GM12878 (cell line): ENCODE measurements around the gene ABHD2.

ENCODE experiments used
- CTCF ChIP-seq, 3 experiments: IDR thresholded peaks in 2 of 3; conservative IDR thresholded peaks in 1 of 3; 2 replicates each; pipeline ENCODE4 v1.5.1; 2011; ENCODE audit warnings: low read depth in 3 of 3, low read length in 3 of 3, mild to moderate bottlenecking in 3 of 3, control low read depth in 2 of 3, moderate library complexity in 2 of 3, inconsistent platforms in 1 of 3, mixed read lengths in 1 of 3; ENCODE audit not compliant: control insufficient read depth in 2 of 3, insufficient read depth in 1 of 3; ENCODE audit errors: extremely low read depth in 1 of 3
- EZH2 ChIP-seq: IDR thresholded peaks from 2 replicates; pipeline ENCODE4 v1.6.1; 2012; ENCODE audit warnings: low read depth, mild to moderate bottlenecking, control low read depth, inconsistent platforms, low read length, borderline replicate concordance; ENCODE audit not compliant: control insufficient read depth
- GABPA ChIP-seq: IDR thresholded peaks from 2 replicates; pipeline ENCODE4 v1.6.1; 2014; ENCODE audit warnings: antibody characterized with exemption, low read depth, mild to moderate bottlenecking, inconsistent platforms
- HDAC2 ChIP-seq: fragments of 200-600 bp; sonication (generic); IDR thresholded peaks from 2 replicates; pipeline ENCODE4 v1.6.1; 2017
- JUND ChIP-seq: IDR thresholded peaks from 2 replicates; pipeline ENCODE4 v1.6.1; 2012; ENCODE audit warnings: low read depth, mild to moderate bottlenecking, low read length, improper control_type of control experiment, moderate library complexity
- NRF1 ChIP-seq: conservative IDR thresholded peaks from 2 replicates; pipeline ENCODE4 v1.6.1; 2011; ENCODE audit warnings: mild to moderate bottlenecking, low read depth, low read length, improper control_type of control experiment
- POLR2A ChIP-seq: IDR thresholded peaks from 2 replicates; pipeline ENCODE4 v1.6.1; 2011; ENCODE audit warnings: low read depth, mild to moderate bottlenecking, low read length
- POLR2AphosphoS5 ChIP-seq: IDR thresholded peaks from 2 replicates; pipeline ENCODE4 v1.6.1; 2011; ENCODE audit warnings: mild to moderate bottlenecking, low read length, inconsistent platforms
- RAD21 ChIP-seq: IDR thresholded peaks from 2 replicates; pipeline ENCODE4 v1.6.1; 2011; ENCODE audit warnings: mild to moderate bottlenecking, low read depth, low read length, moderate library complexity; ENCODE audit not compliant: insufficient read depth
- SMC3 ChIP-seq: IDR thresholded peaks from 2 replicates; pipeline ENCODE4 v1.6.1; 2011; ENCODE audit warnings: low read length, improper control_type of control experiment, borderline replicate concordance
- SUZ12 ChIP-seq: fragments of 200-600 bp; sonication (generic); IDR thresholded peaks from one replicate; pipeline ENCODE4 v1.6.1; 2018; ENCODE audit warnings: antibody characterized with exemption, mild to moderate bottlenecking; ENCODE audit not compliant: unreplicated experiment
- TF ChIP-seq, protein P1 (sequence below): IDR thresholded peaks from 2 replicates; pipeline ENCODE4 v1.6.1; 2011; ENCODE audit warnings: low read depth, low read length, improper control_type of control experiment, borderline replicate concordance
- TF ChIP-seq, protein P2 (sequence below): IDR thresholded peaks from 2 replicates; pipeline ENCODE4 v1.6.1; 2011; ENCODE audit warnings: borderline replicate concordance, low read depth, mild to moderate bottlenecking, moderate library complexity, mixed read lengths, low read length; ENCODE audit not compliant: insufficient read depth; ENCODE audit errors: extremely low read length
- TF ChIP-seq, protein P3 (sequence below): IDR thresholded peaks from 2 replicates; pipeline ENCODE4 v1.6.1; 2012; ENCODE audit warnings: mild to moderate bottlenecking, low read depth, low read length

DNA sequence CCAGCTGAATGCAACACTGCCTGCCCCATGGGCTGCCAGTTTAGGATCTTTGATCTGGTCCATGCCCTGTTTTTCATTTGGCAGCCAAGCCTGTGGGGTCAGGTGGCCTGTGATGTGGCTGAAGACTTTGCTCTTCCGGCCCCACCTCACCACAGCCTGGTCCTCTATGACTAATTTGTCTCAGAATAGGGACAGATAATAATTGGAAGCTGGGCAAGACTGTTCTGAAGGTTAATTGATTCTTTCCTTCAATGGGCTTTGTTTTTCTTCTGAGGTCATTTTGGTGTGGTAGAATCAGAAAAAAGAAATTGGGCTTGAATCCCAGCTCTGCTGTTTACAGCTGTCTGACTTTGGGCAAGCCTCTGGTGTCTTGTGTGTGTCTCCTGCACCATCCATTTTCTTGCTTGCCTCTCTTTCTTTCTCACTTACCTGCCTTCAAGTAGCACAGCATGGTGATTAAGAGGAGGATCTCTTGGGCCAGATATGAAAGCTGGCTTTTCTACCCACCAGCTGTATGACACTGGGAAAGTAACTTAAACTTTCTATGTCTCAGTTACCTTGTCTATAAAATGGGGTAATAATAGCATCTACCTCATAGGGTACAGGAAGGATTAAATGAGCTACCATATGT, 24.2 kb downstream of the ABHD2 start:
- no peak for TF ChIP-seq NRF1
- TF ChIP-seq JUND: no peak
- TF ChIP-seq CTCF (IDR thresholded peaks at IDR 0.05 in 2 of 3, conservative IDR thresholded peaks at IDR 0.05 in 1 of 3; ENCODE audit: control insufficient read depth in 2 of 3, extremely low read depth in 1 of 3, insufficient read depth in 1 of 3, low read depth in 3 of 3, low read length in 3 of 3): no peak
- TF ChIP-seq EZH2: no peak
- TF ChIP-seq, protein P1, sequence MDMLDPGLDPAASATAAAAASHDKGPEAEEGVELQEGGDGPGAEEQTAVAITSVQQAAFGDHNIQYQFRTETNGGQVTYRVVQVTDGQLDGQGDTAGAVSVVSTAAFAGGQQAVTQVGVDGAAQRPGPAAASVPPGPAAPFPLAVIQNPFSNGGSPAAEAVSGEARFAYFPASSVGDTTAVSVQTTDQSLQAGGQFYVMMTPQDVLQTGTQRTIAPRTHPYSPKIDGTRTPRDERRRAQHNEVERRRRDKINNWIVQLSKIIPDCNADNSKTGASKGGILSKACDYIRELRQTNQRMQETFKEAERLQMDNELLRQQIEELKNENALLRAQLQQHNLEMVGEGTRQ: peak; percentile 49; the same call in 1 of the 2 replicates
- TF ChIP-seq POLR2AphosphoS5: no peak
- no peak for TF ChIP-seq POLR2A
- no peak for TF ChIP-seq RAD21
- TF ChIP-seq, protein P2, sequence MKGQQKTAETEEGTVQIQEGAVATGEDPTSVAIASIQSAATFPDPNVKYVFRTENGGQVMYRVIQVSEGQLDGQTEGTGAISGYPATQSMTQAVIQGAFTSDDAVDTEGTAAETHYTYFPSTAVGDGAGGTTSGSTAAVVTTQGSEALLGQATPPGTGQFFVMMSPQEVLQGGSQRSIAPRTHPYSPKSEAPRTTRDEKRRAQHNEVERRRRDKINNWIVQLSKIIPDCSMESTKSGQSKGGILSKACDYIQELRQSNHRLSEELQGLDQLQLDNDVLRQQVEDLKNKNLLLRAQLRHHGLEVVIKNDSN: peak; percentile 39
- no peak for TF ChIP-seq GABPA
- no peak for TF ChIP-seq HDAC2
- TF ChIP-seq SUZ12: no peak
- TF ChIP-seq SMC3: no peak
- TF ChIP-seq, protein P3, sequence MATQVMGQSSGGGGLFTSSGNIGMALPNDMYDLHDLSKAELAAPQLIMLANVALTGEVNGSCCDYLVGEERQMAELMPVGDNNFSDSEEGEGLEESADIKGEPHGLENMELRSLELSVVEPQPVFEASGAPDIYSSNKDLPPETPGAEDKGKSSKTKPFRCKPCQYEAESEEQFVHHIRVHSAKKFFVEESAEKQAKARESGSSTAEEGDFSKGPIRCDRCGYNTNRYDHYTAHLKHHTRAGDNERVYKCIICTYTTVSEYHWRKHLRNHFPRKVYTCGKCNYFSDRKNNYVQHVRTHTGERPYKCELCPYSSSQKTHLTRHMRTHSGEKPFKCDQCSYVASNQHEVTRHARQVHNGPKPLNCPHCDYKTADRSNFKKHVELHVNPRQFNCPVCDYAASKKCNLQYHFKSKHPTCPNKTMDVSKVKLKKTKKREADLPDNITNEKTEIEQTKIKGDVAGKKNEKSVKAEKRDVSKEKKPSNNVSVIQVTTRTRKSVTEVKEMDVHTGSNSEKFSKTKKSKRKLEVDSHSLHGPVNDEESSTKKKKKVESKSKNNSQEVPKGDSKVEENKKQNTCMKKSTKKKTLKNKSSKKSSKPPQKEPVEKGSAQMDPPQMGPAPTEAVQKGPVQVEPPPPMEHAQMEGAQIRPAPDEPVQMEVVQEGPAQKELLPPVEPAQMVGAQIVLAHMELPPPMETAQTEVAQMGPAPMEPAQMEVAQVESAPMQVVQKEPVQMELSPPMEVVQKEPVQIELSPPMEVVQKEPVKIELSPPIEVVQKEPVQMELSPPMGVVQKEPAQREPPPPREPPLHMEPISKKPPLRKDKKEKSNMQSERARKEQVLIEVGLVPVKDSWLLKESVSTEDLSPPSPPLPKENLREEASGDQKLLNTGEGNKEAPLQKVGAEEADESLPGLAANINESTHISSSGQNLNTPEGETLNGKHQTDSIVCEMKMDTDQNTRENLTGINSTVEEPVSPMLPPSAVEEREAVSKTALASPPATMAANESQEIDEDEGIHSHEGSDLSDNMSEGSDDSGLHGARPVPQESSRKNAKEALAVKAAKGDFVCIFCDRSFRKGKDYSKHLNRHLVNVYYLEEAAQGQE: no peak
